Stimulated activated CD4-positive, alpha-beta T cell treated with anti-CD3 and anti-CD28 coated beads, TNF-alpha, amount 100 ng/mL, for 48 hours (primary cell): ENCODE results near the gene CEBPZOS.

Experiments
- DNase-seq, 3 donors: peaks; one replicate each; pipeline ENCODE4 v3.0.0-alpha.2; 2020; ENCODE audit warnings: low read depth in 3 of 3

Gene CEBPZOS

DNA sequence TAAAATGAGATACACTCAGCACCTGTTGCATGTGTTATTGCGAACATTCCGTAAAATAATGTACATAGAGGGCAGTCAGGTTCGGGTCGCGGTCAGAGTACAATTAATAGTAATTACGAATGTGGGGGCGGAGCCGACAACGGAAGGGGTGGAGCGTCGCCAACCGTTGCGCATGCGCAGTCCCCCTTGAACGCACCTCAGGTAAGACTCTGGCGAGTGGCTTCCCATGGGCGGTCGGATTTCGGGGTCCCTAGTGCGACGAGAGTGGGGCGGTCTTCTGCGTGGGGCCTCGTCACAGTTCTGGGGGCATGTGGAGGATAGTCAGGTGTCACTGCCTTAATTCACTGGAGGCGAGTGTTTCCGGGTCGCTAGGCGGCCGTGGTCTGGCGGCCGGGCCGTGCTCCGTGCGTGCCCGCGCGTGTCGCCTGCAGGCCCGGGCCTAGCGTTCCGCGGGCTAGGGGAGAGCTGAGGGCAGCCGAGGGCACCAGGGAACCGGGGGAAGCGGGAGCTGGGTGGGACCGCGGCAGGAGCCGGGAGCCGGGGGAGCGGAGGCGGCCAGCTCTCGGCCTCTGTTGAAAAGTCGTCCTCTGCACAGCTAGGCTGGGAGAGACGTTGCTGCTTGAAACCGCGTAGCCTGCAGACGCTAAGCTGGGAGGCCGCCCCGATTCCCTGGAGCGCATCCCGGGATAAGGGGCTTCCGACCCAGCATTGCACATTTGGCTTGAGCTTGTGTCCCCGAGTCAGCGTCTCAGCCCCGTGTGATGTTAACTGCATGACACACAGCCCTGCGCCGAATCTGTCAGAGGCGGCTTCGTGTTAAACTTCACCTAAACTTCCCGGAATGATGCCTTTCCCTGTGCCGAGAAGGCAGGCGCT lies at the start of gene CEBPZOS:
Gene CEBPZOS (plus strand): TSS at position 177 of the 876 bp plus-strand sequence. CDS start 3,209 bp downstream, outside the sequence.
- DNase-seq: peak; percentile 79 to 86 (median 83)

- DNase-seq: no peak
These were observed 48.0 kb upstream of the CEBPZOS start for GRCh38 chr2:37148325-37148724.

DNA sequence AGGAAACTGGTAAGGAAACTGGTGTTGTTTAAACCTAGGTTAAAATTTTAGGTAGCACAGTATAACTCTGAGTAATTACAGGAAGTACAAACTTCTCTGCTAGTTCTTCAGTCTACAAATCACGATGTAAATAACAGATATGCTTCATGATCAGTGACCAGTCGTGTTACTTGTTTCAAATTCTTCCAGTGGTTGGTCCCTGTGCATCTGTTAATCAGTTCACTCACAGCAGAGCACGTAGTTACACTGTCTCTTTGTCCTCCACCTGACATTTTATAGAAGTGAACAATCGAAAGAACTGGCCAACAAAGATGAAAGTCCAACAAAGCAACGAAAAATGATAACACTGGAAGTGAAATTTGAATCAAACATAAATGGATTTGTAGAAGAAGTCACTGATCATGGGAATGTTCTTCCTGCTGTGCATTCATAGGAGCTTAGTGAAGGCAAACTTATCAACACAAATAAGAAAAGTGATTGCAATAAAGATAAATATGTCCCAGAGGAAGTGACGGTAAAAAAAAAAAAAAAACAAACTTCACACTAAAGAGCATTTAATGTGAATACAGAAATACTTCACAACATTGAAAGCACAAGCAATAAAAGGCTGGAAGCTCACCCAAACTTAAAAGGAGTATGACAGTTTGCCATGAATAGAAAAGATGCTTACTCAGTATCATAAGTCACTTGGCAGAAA lies 46.5 kb upstream of the CEBPZOS start:
- DNase-seq: no peak

GRCh38 chr2:37153224-37153623 lies 43.1 kb upstream of the CEBPZOS start:
- DNase-seq: no peak

DNA sequence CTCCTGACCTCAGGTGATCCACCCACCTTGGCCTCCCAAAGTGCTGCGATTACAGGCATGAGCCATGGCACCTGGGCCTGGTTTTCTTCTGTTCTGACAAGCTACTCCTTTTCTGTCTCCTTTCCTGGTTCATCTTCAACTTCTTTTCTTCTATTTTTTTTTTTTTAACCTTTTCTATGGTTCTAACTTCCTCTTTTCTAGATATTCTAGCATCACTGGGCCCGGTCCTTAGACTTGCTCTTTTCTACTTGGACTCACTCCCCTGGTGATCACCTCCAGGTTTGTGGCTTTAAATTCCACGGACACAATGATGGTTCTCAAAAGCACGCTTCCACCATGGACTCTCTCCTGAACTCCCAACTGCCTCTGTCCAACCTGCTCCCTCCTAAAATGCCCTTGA lies 41.5 kb upstream of the CEBPZOS start:
- DNase-seq: no peak

DNA sequence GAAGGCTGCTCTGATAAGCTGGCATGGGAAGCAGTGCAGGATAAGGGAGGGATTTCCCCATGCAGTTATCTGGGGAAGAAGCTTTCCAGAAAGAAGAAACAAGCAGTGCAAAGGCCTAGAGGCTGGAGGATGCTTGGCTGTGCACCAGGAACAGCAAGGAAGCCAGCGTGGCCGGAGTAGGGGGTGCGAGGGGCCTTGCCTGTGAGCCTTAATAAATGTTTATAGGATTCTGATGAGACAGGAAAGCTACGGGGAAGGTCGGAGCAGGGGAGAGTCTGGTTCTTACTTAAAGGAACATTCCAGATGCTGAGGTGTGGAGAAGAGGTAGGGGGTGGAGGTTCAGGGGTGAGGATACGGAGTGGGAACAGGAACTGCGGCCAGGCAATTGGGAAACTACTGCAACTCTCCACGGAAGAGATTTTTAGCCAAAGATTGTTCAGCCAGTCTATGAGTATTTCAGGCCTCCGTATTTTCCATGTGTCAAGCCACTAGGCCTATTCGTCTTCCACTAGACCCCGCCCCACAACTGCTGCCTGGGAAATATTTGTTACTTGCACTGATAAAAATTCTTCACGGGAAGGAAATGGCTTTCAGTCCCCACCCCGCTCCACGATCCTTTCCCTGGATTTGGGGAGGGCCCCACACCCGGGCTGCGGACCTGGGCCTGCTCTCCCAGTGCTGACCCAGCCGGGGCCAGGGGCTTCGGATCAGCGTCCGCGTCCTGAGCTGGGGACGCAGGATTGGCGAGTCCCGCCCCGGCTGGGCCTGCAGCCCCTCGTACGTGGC lies 40.0 kb upstream of the CEBPZOS start:
- DNase-seq: peak in 1 of 3 donors; percentile 31

DNA sequence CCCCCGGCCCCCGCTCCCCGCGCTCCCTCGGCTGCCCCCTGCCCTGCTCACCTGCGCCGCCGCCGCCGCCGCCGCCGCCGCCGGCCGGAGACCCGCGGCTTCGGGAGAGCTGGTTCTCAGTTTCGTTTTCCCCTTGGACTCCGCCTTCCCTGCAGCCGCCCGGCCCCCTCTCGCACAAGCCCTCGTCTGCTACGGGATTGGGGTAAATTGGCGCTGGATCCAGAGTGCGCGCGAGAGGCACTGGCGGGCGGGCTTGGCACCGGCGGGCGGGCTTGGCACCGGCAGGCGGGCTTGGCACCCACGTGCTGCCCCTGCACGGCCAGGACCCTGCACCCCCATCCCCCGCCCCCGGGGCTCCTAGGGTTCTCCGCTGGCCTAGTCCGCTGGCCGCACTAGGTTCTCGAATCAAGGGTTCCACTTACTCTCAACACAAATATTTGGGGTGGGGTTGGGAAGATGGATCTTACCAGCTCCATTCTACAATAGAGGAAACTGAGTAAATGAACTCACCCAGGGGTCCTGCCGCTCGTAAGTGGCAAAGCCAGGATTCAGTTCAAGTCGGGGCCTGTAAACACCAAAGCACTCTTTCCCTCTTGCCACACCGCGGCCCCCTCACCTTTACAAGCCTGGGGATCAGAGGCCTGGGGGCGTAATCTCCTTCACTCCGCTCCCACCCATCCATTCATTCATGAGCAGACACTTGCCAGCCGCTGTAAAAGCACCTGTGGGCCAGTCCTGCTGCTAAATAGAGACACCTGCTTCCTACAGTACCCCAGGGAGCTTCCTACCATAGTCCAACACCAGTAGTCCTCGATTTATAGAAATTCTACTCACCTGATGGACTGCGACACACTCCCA lies 39.2 kb upstream of the CEBPZOS start, which contains the start of gene EIF2AK2:
Gene EIF2AK2 (minus strand): TSS at position 124 of the 858 bp plus-strand sequence. CDS start 9,174 bp downstream, outside the sequence.
- peak; percentile 54 to 73 (median 65) for DNase-seq

DNA sequence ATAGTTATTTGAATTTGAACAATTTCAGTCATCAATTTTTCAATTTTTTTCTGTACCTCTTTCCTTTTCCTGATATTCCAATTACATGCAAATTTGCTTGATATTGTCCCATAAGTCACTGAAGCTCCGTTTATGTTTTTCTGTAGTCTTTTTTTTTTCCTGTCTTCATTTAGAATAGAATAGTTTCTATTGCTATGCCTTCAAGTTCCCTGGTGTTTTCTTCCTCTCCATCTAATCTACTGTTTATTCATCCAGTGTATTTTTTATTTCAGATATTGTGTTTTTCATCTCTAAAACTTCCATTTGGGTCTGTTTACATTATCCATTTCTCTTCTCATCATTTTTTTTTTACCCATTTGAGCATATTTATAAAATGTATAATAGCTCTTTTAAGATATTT lies 31.5 kb upstream of the CEBPZOS start:
- DNase-seq: no peak

DNA sequence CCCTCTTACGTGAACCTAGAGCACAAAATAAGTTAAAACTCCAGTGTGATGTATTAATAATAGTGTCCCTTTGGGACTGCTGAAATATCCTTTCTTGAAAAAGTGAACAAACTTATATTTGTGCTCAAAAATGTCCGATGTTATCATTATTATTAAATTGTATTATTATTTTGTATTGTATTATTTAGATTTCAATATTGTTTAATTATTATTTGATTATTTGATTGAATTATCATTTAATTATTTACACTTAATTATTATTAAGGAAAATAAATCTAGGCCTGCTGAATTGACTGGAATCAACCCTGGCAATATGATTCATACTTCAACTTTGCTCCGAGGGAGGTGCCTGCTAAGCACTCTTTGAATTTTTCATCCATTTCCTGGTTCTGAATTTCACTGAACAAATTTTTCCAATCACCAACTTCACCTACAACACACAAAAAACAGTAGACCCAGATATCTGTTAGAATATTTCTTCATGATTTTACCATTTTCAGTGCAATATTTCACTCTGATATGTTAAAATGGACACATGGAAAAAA lies 28.6 kb upstream of the CEBPZOS start:
- DNase-seq: no peak

GRCh38 chr2:37168217-37168981 lies 27.9 kb upstream of the CEBPZOS start:
- DNase-seq: no peak

DNA sequence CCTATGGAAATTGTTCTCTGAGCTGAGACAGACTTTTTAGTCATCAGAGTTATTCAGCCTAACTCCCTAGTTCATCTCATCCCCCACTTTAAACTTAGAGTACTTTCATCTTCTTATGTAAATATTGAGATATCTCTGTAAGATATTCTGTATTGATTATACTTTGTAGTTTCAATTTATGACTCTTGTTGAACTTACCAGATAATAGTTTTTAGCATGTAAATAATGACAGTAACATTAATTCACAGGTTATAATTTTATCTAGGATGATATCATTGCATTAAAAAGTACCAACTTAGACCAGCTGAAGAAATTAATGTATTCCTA lies 24.7 kb upstream of the CEBPZOS start:
- no peak for DNase-seq

DNA sequence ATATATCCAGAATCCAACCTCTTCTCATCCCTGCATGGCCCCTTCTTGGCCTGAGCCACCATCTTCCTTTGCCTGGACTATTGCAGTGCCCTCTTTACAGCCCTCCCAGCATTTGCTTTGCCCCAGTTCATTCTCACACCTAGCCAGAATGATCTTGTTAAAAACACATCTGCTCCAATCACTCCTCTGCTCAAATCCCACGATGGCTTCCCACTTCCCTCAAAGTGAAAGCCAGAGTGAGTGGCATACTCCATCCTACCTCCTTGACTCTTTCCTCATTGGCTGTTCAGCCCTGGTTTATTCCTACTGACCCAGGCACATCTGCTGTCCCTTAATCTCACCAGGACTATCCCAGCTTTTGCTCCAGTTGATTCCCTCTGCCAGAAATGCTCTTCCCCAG lies 22.6 kb upstream of the CEBPZOS start:
- no peak for DNase-seq

DNA sequence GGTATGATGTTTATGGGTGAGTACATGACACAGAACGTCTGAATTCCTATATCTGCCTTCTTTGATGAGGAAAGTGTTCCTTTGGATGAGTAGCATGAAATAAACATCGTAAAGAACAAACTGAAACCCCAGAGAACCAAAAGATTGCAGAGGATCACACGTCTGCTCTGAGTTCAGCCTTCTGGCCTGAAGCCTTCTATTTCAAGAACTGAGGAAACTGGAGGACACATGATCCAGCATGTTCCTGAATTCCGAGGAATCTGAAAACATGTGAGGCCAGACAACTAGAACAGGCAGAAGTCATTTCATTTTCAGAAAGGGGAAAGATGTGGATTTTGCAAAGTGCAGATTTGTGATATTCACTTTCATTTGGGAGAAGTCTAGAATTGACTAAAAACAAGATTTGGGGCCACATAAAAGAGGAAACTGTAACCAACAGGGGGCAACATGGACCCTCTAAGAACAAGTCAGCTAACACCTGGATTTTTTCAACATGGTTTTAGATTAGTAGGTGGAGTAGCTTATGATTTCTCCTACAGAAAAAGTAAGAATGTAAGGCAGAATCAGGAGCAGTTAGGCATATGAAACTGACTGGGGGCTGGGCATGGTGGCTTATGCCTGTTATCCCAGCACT lies 16.2 kb upstream of the CEBPZOS start:
- no peak for DNase-seq

- DNase-seq: no peak
These were observed 15.7 kb upstream of the CEBPZOS start for GRCh38 chr2:37180640-37181039.

DNA sequence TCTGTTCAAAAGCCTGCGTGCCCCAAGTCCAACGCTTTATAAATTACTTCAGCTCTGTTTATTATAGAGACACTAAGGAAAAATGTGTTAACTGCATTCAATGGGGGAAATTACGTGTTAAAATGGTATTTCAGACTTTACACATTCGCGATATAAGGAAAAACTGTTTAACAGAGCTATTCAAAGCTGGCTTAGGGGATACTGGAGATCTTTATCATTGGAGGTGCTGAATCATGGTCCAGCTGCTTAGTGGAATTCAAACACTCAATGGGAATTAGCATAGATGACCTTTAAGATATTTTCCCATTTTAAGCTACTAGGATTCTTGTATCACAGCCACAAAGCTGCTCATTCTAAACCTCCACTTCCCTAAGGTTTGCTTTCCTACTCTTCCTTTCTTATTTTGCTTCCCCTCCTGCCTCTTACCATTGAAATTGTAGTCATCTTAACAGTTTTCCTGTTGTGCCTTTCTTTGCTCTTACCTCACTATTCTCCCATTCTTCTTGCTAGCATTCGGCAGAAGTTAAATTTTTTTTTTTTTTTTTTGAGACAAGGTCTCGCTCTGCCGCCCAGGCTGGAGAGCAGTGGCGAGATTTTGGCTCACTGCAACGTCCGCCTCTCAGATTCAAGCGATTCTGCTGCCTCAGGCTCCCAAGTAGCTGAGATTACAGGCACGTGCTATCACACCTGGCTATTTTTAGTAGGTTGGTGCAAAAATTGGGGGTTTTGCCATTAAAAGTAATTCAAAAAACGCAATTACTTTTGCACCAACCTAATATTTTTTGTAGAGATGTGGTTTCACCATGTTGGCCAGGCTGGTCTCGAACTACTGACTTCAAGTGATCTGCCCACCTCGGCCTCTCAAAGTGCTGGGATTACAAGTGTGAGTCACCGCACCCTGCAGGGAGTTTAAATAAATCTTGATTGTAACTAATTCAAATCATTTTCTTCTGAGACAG lies 14.3 kb upstream of the CEBPZOS start:
- no peak for DNase-seq

DNA sequence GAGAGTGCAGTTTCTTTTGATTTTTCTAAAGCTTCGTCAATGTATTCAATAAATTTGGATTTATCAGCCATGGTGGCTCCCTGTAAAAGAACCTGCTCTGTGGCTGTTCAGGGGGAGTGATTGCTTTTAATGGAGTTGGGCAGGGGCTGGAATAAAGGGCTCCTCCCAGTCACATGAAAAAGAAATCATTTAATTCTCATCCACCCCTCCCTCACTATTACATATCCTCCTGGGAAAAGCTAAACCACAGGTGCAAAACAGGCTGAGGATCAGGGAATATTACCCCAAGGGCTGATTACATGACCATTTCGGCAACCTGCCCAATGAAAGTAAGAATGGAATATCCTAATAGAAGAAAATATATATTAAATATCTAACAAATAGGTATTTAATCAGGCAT lies 7.7 kb upstream of the CEBPZOS start, which contains the start of gene SULT6B1:
Gene SULT6B1 (minus strand): TSS at position 101 of the 400 bp plus-strand sequence. CDS start 30 bp downstream, at position 71.
- no peak for DNase-seq

DNA sequence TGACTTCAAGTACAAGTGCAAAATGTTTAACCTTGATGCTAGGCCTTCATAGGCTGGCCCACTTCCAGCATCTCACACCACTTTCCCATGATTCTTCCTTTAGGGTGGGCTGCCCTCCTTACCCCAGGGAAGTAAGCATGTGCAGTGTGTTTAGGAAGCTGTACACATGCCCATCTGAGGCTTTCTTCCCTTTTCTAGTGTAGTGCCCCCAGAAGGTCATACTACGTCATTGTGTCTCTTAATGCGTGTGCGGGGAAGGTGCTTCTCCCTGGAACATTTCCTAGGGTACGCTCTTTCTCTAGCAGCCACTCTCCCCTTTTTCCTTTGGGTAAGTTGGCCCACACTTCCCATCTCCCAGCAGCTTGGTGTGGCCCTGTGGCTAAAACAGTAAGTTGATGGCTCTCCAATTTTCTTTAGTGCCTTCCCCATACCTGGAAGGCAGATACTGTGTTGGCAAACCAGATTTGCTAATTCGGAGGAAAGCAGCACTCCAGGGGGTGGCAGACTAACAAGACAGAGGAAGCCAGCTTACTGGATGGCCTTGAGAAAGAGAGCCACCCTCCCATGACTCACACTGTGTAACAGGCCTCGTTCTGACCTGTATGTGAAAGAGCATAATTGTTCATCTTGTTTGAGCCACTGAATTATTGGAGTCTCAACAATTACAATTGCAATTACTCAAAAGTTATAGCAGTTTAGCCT lies 6.7 kb upstream of the CEBPZOS start:
- DNase-seq: no peak

DNA sequence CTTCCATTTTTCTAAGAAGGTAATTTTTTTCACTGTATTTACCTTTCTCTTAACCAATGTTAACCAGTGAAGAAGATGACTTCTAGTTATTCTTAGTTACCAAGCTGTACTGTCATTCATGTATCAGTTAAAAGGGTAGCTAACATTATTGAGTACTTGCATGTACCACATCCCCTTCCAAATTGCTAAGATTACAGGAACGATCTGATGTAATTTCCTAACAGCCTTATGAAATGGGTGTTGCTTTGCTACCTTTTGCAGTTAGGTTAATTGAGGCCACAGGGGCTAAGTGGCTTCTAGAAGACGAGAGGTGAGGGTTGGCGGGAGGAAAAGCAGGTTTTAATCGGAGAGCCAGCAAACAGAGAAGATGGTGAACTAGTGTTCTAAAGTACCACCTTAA lies 6.0 kb upstream of the CEBPZOS start:
- no peak for DNase-seq
